ENCODE data around the gene TANGO2. TPM values are rescaled to one million over a fixed set of nuclear protein-coding genes. Genes with fewer than 3 reads are reported as not detected.

Gene TANGO2
- total and polyA plus RNA-seq, 9 of the 15 experiments (the other 6 are each of a cell fraction or from before 2014, with no cell fraction given), result 15.5 to 94.9 (median 70.1) TPM

DNA sequence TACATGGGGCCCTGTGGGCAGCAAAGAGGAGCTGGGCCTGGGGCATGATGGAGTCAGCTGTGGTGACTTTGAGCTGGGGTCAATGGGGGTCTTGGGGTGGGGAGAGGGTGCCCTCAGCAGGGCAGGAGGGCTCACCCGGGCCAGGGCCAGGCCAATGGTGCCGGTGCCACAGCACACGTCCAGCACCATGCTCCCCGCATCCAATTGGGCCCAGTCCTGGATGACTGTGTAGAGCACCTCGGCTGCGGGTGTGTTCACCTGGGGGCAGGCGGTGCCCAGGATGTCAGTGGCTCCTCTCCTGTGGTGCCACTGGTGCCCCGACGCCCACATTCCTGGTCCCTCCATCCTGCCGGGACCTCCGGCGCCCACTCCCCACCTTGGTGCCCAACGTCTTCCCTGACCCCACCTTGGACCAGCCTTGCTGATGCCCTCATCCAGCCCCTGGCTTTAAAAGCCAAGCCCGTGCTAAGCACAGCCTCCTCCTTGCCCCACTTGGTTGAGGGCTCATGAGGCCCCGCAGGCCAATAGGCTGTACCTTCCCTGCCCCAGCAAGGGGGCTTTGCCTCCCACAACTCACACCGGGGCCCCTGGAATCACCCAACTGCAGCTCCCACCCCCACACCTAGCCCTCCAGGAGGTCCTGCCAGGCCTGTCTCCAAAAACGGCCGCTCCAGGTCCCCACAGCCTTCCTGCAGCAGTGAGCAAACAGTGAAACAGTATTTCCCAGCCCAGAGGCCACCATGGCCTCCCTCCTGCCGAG, 92.8 kb downstream of the TANGO2 start (continued):
- TF ChIP-seq RAD51 (IDR thresholded peaks at IDR 0.05; ENCODE audit: borderline replicate concordance, low read depth), result no peak
- peak; percentile 32; the same call in 1 of the 2 replicates for TF ChIP-seq POLR2A (conservative IDR thresholded peaks at IDR 0.05)
- TF ChIP-seq PHB (CRISPR knock-in tag; IDR thresholded peaks at IDR 0.05), result 0 out of 2 replicates have a peak, but pooled peaks have one; percentile 50
- TF ChIP-seq ZC3H11A (IDR thresholded peaks at IDR 0.05; ENCODE audit: low read depth, low read length), result no peak
- no peak for TF ChIP-seq ZBTB11 (CRISPR knock-in tag; IDR thresholded peaks at IDR 0.05)
- TF ChIP-seq HNRNPL (IDR thresholded peaks at IDR 0.05; ENCODE audit: low read depth, low read length), result peak; percentile 82
- TF ChIP-seq HSF4 (CRISPR knock-in tag; IDR thresholded peaks at IDR 0.05; ENCODE audit: borderline replicate concordance), result peak; percentile 30; the same call in 1 of the 2 replicates
- TF ChIP-seq SAFB2 (IDR thresholded peaks at IDR 0.05; ENCODE audit: borderline replicate concordance, low read depth, low read length, severe bottlenecking), result no peak
- TF ChIP-seq ETV1 (tag; conservative IDR thresholded peaks at IDR 0.05; ENCODE audit: low read depth), result no peak
- no peak for TF ChIP-seq ELK3 (CRISPR knock-in tag; IDR thresholded peaks at IDR 0.05)
- no peak for TF ChIP-seq E2F1 (CRISPR knock-in tag; IDR thresholded peaks at IDR 0.05)
- TF ChIP-seq ZNF79 (CRISPR knock-in tag; IDR thresholded peaks at IDR 0.05; ENCODE audit: low read depth), result no peak
- TF ChIP-seq SMARCA4 (IDR thresholded peaks at IDR 0.05), result no peak
- TF ChIP-seq CTBP1 (IDR thresholded peaks at IDR 0.05; ENCODE audit: borderline replicate concordance), result no peak
- TF ChIP-seq IRF1 (CRISPR knock-in tag; IDR thresholded peaks at IDR 0.05; ENCODE audit: borderline replicate concordance), result no peak
- TF ChIP-seq, protein P1, sequence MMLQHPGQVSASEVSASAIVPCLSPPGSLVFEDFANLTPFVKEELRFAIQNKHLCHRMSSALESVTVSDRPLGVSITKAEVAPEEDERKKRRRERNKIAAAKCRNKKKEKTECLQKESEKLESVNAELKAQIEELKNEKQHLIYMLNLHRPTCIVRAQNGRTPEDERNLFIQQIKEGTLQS (IDR thresholded peaks at IDR 0.05), result no peak
- TF ChIP-seq, protein P1 (CRISPR knock-in tag; conservative IDR thresholded peaks at IDR 0.05), result no peak
- TF ChIP-seq ZBTB1 (CRISPR knock-in tag; IDR thresholded peaks at IDR 0.05; ENCODE audit: borderline replicate concordance, low read depth), result no peak
- TF ChIP-seq POLR2H (tag; IDR thresholded peaks at IDR 0.05; ENCODE audit: low read depth), result no peak
- no peak for TF ChIP-seq ASH1L (IDR thresholded peaks at IDR 0.05; ENCODE audit: borderline replicate concordance, low read depth, partially characterized antibody)

Measured in K562 (cell line).